Psoas muscle (tissue), 8 donors: Measurements from ENCODE around the gene MAN2A2. TPM values are rescaled to one million over a fixed set of nuclear protein-coding genes. Genes with fewer than 3 reads are reported as not detected.

Source experiments
- ATAC-seq, 4 donors: fragments of 200-7000 bp; cut with Tn5 transposase; one replicate each; pipeline ENCODE4 v1.9.1; 2020; ENCODE audit warnings: moderate library complexity in 3 of 4, mild to moderate bottlenecking in 2 of 4
- DNase-seq, 2 donors: peaks; one replicate each; pipeline ENCODE4 v3.0.0-alpha.2; 2020
- H3K27ac ChIP-seq: fragments of 200-600 bp; one replicate; pipeline ENCODE4 v1.8.0; 2022
- H3K27me3 ChIP-seq, 3 donors: fragments of 200-600 bp in 1 of 3; one replicate each; pipeline versions ENCODE4 v1.6.1 to v1.8.0; 2013 to 2022; ENCODE audit warnings: low read length in 2 of 3, mild to moderate bottlenecking in 2 of 3, moderate library complexity in 1 of 3; ENCODE audit not compliant: insufficient read depth in 3 of 3
- H3K36me3 ChIP-seq, 2 donors: fragments of 200-600 bp in 1 of 2; one replicate each; pipeline versions ENCODE4 v1.6.1 to v1.8.0; 2013 to 2022; ENCODE audit warnings: low read depth in 1 of 2, mild to moderate bottlenecking in 1 of 2, moderate library complexity in 1 of 2; ENCODE audit not compliant: insufficient read depth in 1 of 2
- H3K4me1 ChIP-seq: fragments of 200-600 bp; one replicate; pipeline ENCODE4 v1.8.0; 2022
- H3K4me3 ChIP-seq: fragments of 200-600 bp; one replicate; pipeline ENCODE4 v1.8.0; 2022; ENCODE audit warnings: mild to moderate bottlenecking
- H3K9me3 ChIP-seq: fragments of 200-600 bp; one replicate; pipeline ENCODE4 v1.8.0; 2022
- CTCF ChIP-seq: fragments of 200-600 bp; IDR thresholded peaks from one replicate; pipeline ENCODE4 v1.8.0; 2022; ENCODE audit warnings: antibody characterized with exemption
- WGBS, 3 donors: extraction: QIAGEN DNeasy Blood & Tissue Kit; methylation state at CpG; one replicate each; pipeline versions ENCODE4 v1.1.6 to v1.1.7; 2013; 5-methylcytosine and 5-hydroxymethylcytosine counted together
- intact Hi-C, 2 donors: fragments of 100-400 bp; cut with DNase I; formaldehyde crosslinking; loops; one replicate each; pipeline versions ENCODE4 v1.11.0 to v1.14.2; 2022
- polyA plus RNA-seq, 3 donors: library from polyadenylated mRNA; stranded (reverse); fragments of 200-250 nt; gene quantifications; one replicate each; pipeline ENCODE4 v1.2.3, GENCODE V29; 2013
- total RNA-seq, 4 donors: library from RNA; stranded (reverse); fragmentation: NEBNext Ultra II Directional in 2 of 4; extraction: Animal tissue kit (Norgen Biotek cat#: 25700) in 2 of 4; gene quantifications; one replicate each; pipeline versions ENCODE4 v1.2.1 to v1.2.4, GENCODE V29; 2021 to 2023
- donor health status: healthy with polysubstance abuse.
- donor health status: DM: no; HTN: no; CAD: no; lungs with moderate emphysema.
- donor health status: Bipolar disorder and iron deficiency.
- donor health status: healthy.
- donor health status: DM: yes; HTN: yes; CAD: no.
- donor health status: DM: no; HTN: no; CAD: no.
- donor health status: DM: no; HTN: no; CAD: no.
- donor health status: DM: yes; HTN: yes; CAD: no.

The MAN2A2 gene
- total and polyA plus RNA-seq, 7 donors, result 22.9 to 127 (median 111) TPM

DNA sequence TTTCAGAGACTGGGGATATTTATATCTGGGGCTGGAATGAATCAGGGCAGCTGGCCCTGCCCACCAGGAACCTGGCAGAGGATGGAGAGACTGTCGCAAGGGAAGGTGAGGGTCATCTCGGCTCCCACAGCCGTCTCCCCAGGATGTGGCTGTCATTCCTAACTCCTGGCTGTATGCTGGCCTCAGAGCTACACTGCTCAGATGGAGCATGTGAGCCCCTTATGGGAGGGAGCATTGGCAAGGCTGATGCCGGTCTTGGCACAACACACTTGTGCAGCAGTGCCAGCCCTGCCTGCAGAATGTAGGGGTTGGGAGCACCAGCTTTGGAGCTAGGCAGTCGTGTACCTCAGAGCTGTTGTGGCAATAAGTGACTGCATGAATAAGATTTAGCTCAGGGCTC is 56.8 kb downstream of the MAN2A2 start:
- H3K4me1 ChIP-seq, result peaks cover 28% of the 10 kb centered on the region
- peak in 1 of 2 donors; percentile 72 for DNase-seq
- ATAC-seq, result peak; percentile 34 to 70 (median 62)
- H3K27ac ChIP-seq, result peak overlapping the region; percentile 63
- intact Hi-C loops, result loop anchor here (5.0 kb wide), 5 partner anchors 32 to 312 kb away; partner anchors contain the start of gene PRC1 (in 1 of the 2)
- H3K27me3 ChIP-seq, result no peaks in the 10 kb centered on the region
- WGBS, 3 donors, result 22 to 43% (median 34%) methylated on average over 5 of the region's 5 CpGs
- H3K36me3 ChIP-seq, result peaks cover 6 to 42% of the 10 kb centered on the region in 2 donors
- H3K9me3 ChIP-seq, result no peaks in the 10 kb centered on the region
- no peak for TF ChIP-seq CTCF
- H3K4me3 ChIP-seq, result no peak overlapping the region

DNA sequence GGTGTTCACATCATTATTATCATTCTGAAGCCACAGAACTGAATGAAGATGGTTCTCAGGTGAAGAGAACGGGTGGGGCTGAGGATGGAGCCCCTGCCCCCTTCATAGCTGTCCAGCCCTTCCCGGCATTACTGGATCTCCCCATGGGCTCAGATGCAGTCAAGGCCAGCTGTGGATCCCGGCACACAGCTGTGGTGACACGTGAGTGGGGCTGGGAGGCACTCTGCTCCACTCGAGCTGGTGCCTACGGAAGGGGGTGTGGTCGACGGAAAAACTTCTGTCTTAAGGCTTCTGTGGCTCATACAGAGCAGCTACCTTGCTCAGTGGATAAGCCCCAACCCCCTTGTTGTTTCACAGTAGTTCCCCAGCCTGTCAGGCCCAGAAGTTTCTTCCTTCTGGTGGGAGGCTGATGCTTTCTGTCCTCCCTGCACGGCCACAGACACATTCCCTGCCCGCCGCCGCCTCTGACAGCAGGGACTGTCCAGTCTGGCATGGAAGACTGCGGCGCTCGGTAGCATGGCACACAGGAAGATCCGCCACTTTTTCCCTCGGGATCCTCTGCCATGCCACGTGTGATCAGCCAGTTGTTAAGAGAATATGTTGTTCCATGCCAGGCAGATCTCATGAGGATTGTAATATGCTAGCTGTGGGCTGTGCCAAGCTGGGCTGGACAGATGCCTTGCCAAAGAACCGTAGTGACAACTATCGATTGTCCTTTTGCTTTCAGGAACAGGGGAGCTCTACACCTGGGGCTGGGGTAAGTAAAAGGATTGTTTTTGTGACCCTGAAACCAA is 57.4 kb downstream of the MAN2A2 start:
- Histone ChIP-seq H3K4me3 (no peak overlapping the region), H3K9me3 (no peaks in the 10 kb centered on the region), H3K36me3 (peaks cover 6 to 48% of the 10 kb centered on the region in 2 donors), H3K27ac (peak overlapping the region; percentile 63), H3K27me3 (no peaks in the 10 kb centered on the region), H3K4me1 (peaks cover 25% of the 10 kb centered on the region)
- ATAC-seq (no peak), DNase-seq (no peak)
- no peak for TF ChIP-seq CTCF
- intact Hi-C loops, result loop anchor here in 1 of 2 donors (5.0 kb wide), 1 partner anchor 37 kb away; no protein-coding TSS in a partner anchor
- WGBS, 3 donors, result 34 to 42% (median 34%) methylated on average over 20 of the region's 20 CpGs

- WGBS, 3 donors, result 88 to 91% (median 88%) methylated on average over 4 of the region's 4 CpGs
- peaks cover 16% of the 10 kb centered on the region for H3K4me1 ChIP-seq
- H3K4me3 ChIP-seq, result no peak overlapping the region
- ATAC-seq (no peak), DNase-seq (no peak)
- TF ChIP-seq CTCF, result no peak
- intact Hi-C loops, result loop anchor here in 1 of 2 donors (5.0 kb wide), 1 partner anchor 35 kb away; no protein-coding TSS in a partner anchor
- no peaks in the 10 kb centered on the region for H3K27me3 ChIP-seq
- no peaks in the 10 kb centered on the region for H3K9me3 ChIP-seq
- H3K27ac ChIP-seq, result no peak overlapping the region
- peaks cover 6 to 63% of the 10 kb centered on the region in 2 donors for H3K36me3 ChIP-seq
Observed at GRCh38 chr15:90962021-90962420, 58.9 kb downstream of the MAN2A2 start.

DNA sequence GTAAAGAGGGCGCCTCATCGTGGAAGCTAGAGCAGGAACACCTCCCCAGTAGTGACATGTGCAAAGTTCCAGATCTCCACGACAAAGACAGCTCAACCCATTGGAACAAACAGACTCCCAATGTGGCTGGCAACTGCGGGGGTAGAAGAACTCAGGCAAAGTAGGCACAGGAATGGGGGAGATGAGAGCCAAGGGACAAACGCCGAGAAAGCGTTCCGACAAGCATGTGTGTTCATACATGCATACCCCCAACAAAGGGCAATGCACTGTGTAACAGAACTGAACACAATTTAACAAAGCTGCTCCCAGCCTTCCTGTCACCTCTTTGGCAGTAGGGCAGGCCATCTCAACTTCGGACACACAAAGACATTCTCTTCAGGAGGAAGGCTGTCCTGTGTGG is 63.2 kb downstream of the MAN2A2 start:
- H3K4me1 ChIP-seq, result no peaks in the 10 kb centered on the region
- no peaks in the 10 kb centered on the region for H3K27me3 ChIP-seq
- peaks cover 6 to 67% of the 10 kb centered on the region in 2 donors for H3K36me3 ChIP-seq
- no peak overlapping the region for H3K27ac ChIP-seq
- DNase-seq, result no peak
- no peak for ATAC-seq
- no peak overlapping the region for H3K4me3 ChIP-seq
- TF ChIP-seq CTCF, result no peak
- intact Hi-C loops, result no loop called here
- 88 to 91% (median 90%) methylated on average over 9 of the region's 9 CpGs for WGBS, 3 donors
- H3K9me3 ChIP-seq, result no peaks in the 10 kb centered on the region
